ENCODE data around the gene CASK.
A peak's percentile ranks its signal among the peaks of the same experiment; 100 is the strongest.

Gene CASK

DNA sequence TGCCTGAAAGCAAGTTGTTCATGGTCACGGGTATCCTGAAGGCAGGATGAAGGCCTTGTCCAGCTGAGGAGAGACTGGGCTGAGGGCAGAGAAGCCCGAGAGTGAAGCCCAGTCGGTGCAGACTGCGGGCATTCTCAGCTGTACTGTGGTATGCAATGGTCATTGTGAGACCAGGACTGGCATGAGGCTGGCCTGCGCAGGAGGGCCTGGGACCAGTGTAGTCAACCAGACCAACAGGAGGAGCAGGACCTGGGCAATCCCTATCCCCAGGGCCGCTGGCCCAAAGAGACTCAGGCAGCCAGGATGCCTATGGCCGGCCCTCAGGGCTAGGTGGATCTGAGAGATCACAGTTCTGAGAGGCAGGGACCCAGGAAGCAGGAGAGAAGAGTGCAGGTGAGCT lies 394.6 kb downstream of the CASK start:
- no peak overlapping the region for H3K4me3 ChIP-seq (replicated peaks; ENCODE audit: low read depth, low read length)
- no peak for DNase-seq (ENCODE audit: extremely low read depth, low read depth)

GRCh38 chrX:41526925-41527324 lies 396.4 kb downstream of the CASK start:
- TF ChIP-seq, protein P1, sequence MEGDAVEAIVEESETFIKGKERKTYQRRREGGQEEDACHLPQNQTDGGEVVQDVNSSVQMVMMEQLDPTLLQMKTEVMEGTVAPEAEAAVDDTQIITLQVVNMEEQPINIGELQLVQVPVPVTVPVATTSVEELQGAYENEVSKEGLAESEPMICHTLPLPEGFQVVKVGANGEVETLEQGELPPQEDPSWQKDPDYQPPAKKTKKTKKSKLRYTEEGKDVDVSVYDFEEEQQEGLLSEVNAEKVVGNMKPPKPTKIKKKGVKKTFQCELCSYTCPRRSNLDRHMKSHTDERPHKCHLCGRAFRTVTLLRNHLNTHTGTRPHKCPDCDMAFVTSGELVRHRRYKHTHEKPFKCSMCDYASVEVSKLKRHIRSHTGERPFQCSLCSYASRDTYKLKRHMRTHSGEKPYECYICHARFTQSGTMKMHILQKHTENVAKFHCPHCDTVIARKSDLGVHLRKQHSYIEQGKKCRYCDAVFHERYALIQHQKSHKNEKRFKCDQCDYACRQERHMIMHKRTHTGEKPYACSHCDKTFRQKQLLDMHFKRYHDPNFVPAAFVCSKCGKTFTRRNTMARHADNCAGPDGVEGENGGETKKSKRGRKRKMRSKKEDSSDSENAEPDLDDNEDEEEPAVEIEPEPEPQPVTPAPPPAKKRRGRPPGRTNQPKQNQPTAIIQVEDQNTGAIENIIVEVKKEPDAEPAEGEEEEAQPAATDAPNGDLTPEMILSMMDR (IDR thresholded peaks at IDR 0.05; ENCODE audit: low read depth, low read length, missing control alignments): no peak
- DNase-seq (ENCODE audit: extremely low read depth, low read depth): peak; percentile 2
- no peak overlapping the region for H3K4me3 ChIP-seq (replicated peaks; ENCODE audit: low read depth, low read length)

More for the DNA sequence above, 394.6 kb downstream of the CASK start:
- TF ChIP-seq, protein P1 (IDR thresholded peaks at IDR 0.05; ENCODE audit: low read depth, low read length, missing control alignments): no peak

GRCh38 chrX:41526271-41526670 lies 397.1 kb downstream of the CASK start:
- TF ChIP-seq, protein P1 (IDR thresholded peaks at IDR 0.05; ENCODE audit: low read depth, low read length, missing control alignments): no peak
- H3K4me3 ChIP-seq (replicated peaks; ENCODE audit: low read depth, low read length): no peak overlapping the region
- no peak for DNase-seq (ENCODE audit: extremely low read depth, low read depth)

DNA sequence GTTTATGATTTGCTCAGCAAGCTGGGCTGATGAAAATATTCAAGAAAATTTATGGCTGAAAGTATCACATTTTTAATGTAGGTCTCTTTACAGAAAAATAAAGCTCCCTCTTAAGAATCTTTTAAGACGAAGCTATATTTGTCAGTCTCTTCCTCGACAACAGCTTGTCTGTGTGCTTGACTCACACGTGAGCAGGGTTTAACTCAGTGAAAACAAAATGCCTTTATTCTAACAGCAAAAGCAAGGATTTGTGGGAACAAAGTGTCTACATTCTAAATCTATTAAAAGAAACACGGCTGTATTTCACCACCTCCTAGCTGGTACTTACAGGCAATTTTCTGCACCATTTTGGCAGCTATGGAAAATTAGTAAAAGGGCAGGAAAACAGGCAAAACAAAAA lies 400.7 kb downstream of the CASK start:
- no peak for DNase-seq (ENCODE audit: extremely low read depth, low read depth)
- no peak overlapping the region for H3K4me3 ChIP-seq (replicated peaks; ENCODE audit: low read depth, low read length)
- TF ChIP-seq, protein P1 (IDR thresholded peaks at IDR 0.05; ENCODE audit: low read depth, low read length, missing control alignments): no peak

- TF ChIP-seq, protein P1 (IDR thresholded peaks at IDR 0.05; ENCODE audit: low read depth, low read length, missing control alignments): no peak
- no peak overlapping the region for H3K4me3 ChIP-seq (replicated peaks; ENCODE audit: low read depth, low read length)
- DNase-seq (ENCODE audit: extremely low read depth, low read depth): no peak
These were observed 401.3 kb downstream of the CASK start for GRCh38 chrX:41522081-41522480.

- TF ChIP-seq, protein P1 (IDR thresholded peaks at IDR 0.05; ENCODE audit: low read depth, low read length, missing control alignments): no peak
- DNase-seq (ENCODE audit: extremely low read depth, low read depth): no peak
- no peak overlapping the region for H3K4me3 ChIP-seq (replicated peaks; ENCODE audit: low read depth, low read length)
These were observed 403.9 kb downstream of the CASK start for GRCh38 chrX:41519468-41519867.

GRCh38 chrX:41518841-41519220 lies 404.5 kb downstream of the CASK start:
- TF ChIP-seq, protein P1 (IDR thresholded peaks at IDR 0.05; ENCODE audit: low read depth, low read length, missing control alignments): no peak
- DNase-seq (ENCODE audit: extremely low read depth, low read depth): no peak

More at GRCh38 chrX:41518841-41519220, 404.5 kb downstream of the CASK start:
- no peak overlapping the region for H3K4me3 ChIP-seq (replicated peaks; ENCODE audit: low read depth, low read length)
